Measurements from ENCODE around the gene CNTNAP2.

- TF ChIP-seq POLR2AphosphoS5 (IDR thresholded peaks at IDR 0.05; ENCODE audit: low read depth, low read length) (no peak), POLR2A (IDR thresholded peaks at IDR 0.05; ENCODE audit: low read depth, low read length) (no peak)
Measured at GRCh38 chr7:147659036-147659995, 1542.7 kb downstream of the CNTNAP2 start.
